ENCODE data around the gene ZNF135.

DNA sequence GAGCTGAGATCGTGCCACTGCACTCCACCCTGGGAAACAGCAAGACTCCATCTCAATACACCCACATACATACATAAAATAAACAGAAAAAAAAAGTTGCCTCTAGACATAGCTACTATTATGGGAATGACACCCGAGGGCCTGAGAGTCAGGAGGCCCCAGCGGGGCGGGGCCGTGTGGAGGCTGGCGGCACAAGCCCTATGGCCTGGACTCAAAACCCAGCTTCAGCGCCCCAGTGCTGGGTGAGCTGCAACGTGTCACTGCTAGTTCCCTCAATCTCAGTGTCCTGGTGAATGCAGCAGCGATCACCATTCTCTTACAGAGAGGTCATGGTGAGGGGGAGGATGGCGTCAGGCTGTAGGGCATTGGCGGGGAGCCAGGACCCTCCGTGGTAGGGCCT, 34.4 kb upstream of the ZNF135 start:
- TF ChIP-seq, protein P1, sequence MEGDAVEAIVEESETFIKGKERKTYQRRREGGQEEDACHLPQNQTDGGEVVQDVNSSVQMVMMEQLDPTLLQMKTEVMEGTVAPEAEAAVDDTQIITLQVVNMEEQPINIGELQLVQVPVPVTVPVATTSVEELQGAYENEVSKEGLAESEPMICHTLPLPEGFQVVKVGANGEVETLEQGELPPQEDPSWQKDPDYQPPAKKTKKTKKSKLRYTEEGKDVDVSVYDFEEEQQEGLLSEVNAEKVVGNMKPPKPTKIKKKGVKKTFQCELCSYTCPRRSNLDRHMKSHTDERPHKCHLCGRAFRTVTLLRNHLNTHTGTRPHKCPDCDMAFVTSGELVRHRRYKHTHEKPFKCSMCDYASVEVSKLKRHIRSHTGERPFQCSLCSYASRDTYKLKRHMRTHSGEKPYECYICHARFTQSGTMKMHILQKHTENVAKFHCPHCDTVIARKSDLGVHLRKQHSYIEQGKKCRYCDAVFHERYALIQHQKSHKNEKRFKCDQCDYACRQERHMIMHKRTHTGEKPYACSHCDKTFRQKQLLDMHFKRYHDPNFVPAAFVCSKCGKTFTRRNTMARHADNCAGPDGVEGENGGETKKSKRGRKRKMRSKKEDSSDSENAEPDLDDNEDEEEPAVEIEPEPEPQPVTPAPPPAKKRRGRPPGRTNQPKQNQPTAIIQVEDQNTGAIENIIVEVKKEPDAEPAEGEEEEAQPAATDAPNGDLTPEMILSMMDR (IDR thresholded peaks at IDR 0.05; ENCODE audit: insufficient read depth, low read length): no peak
- TF ChIP-seq, protein P2, sequence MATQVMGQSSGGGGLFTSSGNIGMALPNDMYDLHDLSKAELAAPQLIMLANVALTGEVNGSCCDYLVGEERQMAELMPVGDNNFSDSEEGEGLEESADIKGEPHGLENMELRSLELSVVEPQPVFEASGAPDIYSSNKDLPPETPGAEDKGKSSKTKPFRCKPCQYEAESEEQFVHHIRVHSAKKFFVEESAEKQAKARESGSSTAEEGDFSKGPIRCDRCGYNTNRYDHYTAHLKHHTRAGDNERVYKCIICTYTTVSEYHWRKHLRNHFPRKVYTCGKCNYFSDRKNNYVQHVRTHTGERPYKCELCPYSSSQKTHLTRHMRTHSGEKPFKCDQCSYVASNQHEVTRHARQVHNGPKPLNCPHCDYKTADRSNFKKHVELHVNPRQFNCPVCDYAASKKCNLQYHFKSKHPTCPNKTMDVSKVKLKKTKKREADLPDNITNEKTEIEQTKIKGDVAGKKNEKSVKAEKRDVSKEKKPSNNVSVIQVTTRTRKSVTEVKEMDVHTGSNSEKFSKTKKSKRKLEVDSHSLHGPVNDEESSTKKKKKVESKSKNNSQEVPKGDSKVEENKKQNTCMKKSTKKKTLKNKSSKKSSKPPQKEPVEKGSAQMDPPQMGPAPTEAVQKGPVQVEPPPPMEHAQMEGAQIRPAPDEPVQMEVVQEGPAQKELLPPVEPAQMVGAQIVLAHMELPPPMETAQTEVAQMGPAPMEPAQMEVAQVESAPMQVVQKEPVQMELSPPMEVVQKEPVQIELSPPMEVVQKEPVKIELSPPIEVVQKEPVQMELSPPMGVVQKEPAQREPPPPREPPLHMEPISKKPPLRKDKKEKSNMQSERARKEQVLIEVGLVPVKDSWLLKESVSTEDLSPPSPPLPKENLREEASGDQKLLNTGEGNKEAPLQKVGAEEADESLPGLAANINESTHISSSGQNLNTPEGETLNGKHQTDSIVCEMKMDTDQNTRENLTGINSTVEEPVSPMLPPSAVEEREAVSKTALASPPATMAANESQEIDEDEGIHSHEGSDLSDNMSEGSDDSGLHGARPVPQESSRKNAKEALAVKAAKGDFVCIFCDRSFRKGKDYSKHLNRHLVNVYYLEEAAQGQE (IDR thresholded peaks at IDR 0.05; ENCODE audit: insufficient replicate concordance, low read depth): no peak
- TF ChIP-seq POLR2AphosphoS5 (IDR thresholded peaks at IDR 0.05; ENCODE audit: low read depth): no peak
- no peak for TF ChIP-seq GABPA (IDR thresholded peaks at IDR 0.05; ENCODE audit: low read depth)

All from HL-60 (cell line).